Measurements from ENCODE around the gene SNRPA. TPM values are rescaled to one million over a fixed set of nuclear protein-coding genes. Genes with fewer than 3 reads are reported as not detected.
A peak's percentile ranks its signal among the peaks of the same experiment; 100 is the strongest.

SNRPA gene
- total RNA-seq, 1 experiment from 2014 or later: 134 TPM

GRCh38 chr19:40742886-40743285, 8.1 kb upstream of the SNRPA start:
- H3K9me3 Mint-ChIP-seq (ENCODE audit: unreplicated experiment): no peaks in the 10 kb centered on the region
- peaks cover 14% of the 10 kb centered on the region for H3K4me1 Mint-ChIP-seq (ENCODE audit: low read depth, unreplicated experiment)
- no peak for DNase-seq
- no peak for TF ChIP-seq CTCF (IDR thresholded peaks at IDR 0.05; ENCODE audit: insufficient read depth in 1 of 2, low read depth in 1 of 2, low read length in 1 of 2, severe bottlenecking in 1 of 2, unreplicated experiment in 1 of 2)
- H3K36me3 Mint-ChIP-seq (ENCODE audit: insufficient read depth, unreplicated experiment): peaks cover 67% of the 10 kb centered on the region
- BruUV-seq (replicated peaks): no TSS peak
- ChIA-PET CTCF (interaction anchor here (1.0 to 2.2 kb wide), 3 partner anchors 25 to 119 kb away, joined by 3 to 7 read pairs (median 3); no protein-coding TSS in a partner anchor), POLR2A (interaction anchor here (0.6 kb wide), 1 partner anchor 10 kb away, joined by 5 read pairs; no protein-coding TSS in a partner anchor)
- Histone ChIP-seq H3K36me3 (ENCODE audit: control insufficient read depth, insufficient read depth, low read length) (peaks cover 1% of the 10 kb centered on the region; the same call in 1 of the 2 replicates), H3K4me3 (ENCODE audit: low read depth, low read length) (no peak overlapping the region), H3K4me1 (peaks cover 20% of the 10 kb centered on the region), H3K27me3 (replicated peaks; ENCODE audit: control insufficient read depth, insufficient read depth, low read length) (no peaks in the 10 kb centered on the region), H3K9me3 (no peaks in the 10 kb centered on the region)
- no peaks in the 10 kb centered on the region for H3K27me3 Mint-ChIP-seq (ENCODE audit: insufficient read depth, unreplicated experiment)
- intact Hi-C loops (cut with micrococcal nuclease; ENCODE audit: unreplicated experiment): no loop called here
- H3K4me3 Mint-ChIP-seq (ENCODE audit: unreplicated experiment): no peak overlapping the region
- no peak overlapping the region for H3K27ac Mint-ChIP-seq (ENCODE audit: unreplicated experiment)

- TF ChIP-seq CTCF (IDR thresholded peaks at IDR 0.05; ENCODE audit: insufficient read depth in 1 of 2, low read depth in 1 of 2, low read length in 1 of 2, severe bottlenecking in 1 of 2, unreplicated experiment in 1 of 2): no peak
- Mint-ChIP-seq H3K27me3 (ENCODE audit: insufficient read depth, unreplicated experiment) (no peaks in the 10 kb centered on the region), H3K4me1 (ENCODE audit: low read depth, unreplicated experiment) (peaks cover 14% of the 10 kb centered on the region), H3K27ac (ENCODE audit: unreplicated experiment) (peak overlapping the region; percentile 86), H3K9me3 (ENCODE audit: unreplicated experiment) (no peaks in the 10 kb centered on the region), H3K36me3 (ENCODE audit: insufficient read depth, unreplicated experiment) (peaks cover 61% of the 10 kb centered on the region), H3K4me3 (ENCODE audit: unreplicated experiment) (no peak overlapping the region)
- DNase-seq: no peak
- H3K27me3 ChIP-seq (replicated peaks; ENCODE audit: control insufficient read depth, insufficient read depth, low read length): no peaks in the 10 kb centered on the region
- no TSS peak for BruUV-seq (replicated peaks)
- ChIA-PET POLR2A (interaction anchor here (0.7 to 0.9 kb wide), 2 partner anchors 34 to 54 kb away, joined by 4 to 5 read pairs; partner anchors contain the start of gene NUMBL), CTCF (interaction anchor here (0.6 to 1.0 kb wide), 2 partner anchors 13 to 118 kb away, joined by 3 to 6 read pairs; no protein-coding TSS in a partner anchor)
- peaks cover 20% of the 10 kb centered on the region for H3K4me1 ChIP-seq
- no peaks in the 10 kb centered on the region for H3K9me3 ChIP-seq
- peaks cover 1% of the 10 kb centered on the region; the same call in 1 of the 2 replicates for H3K36me3 ChIP-seq (ENCODE audit: control insufficient read depth, insufficient read depth, low read length)
- intact Hi-C loops (cut with micrococcal nuclease; ENCODE audit: unreplicated experiment): no loop called here
- no peak overlapping the region for H3K4me3 ChIP-seq (ENCODE audit: low read depth, low read length)
Observed at GRCh38 chr19:40743926-40744325, 7.1 kb upstream of the SNRPA start.

GRCh38 chr19:40744554-40745401, 6.2 kb upstream of the SNRPA start:
- no peaks in the 10 kb centered on the region for H3K9me3 Mint-ChIP-seq (ENCODE audit: unreplicated experiment)
- H3K36me3 Mint-ChIP-seq (ENCODE audit: insufficient read depth, unreplicated experiment): peaks cover 62% of the 10 kb centered on the region
- Histone ChIP-seq H3K27me3 (replicated peaks; ENCODE audit: control insufficient read depth, insufficient read depth, low read length) (no peaks in the 10 kb centered on the region), H3K4me1 (peaks cover 27% of the 10 kb centered on the region), H3K36me3 (ENCODE audit: control insufficient read depth, insufficient read depth, low read length) (peaks cover 1% of the 10 kb centered on the region; the same call in 1 of the 2 replicates), H3K9me3 (no peaks in the 10 kb centered on the region), H3K4me3 (ENCODE audit: low read depth, low read length) (no peak overlapping the region)
- peak overlapping the region; percentile 86 for H3K27ac Mint-ChIP-seq (ENCODE audit: unreplicated experiment)
- intact Hi-C loops (cut with micrococcal nuclease; ENCODE audit: unreplicated experiment): no loop called here
- H3K27me3 Mint-ChIP-seq (ENCODE audit: insufficient read depth, unreplicated experiment): no peaks in the 10 kb centered on the region
- ChIA-PET POLR2A (interaction anchor here (0.6 to 1.9 kb wide), 5 partner anchors 9 to 428 kb away, joined by 3 to 10 read pairs (median 5); partner anchors contain the start of genes EGLN2, NUMBL and RAB4B), CTCF (interaction anchor here (0.8 to 1.1 kb wide), 5 partner anchors 33 to 141 kb away, joined by 3 to 8 read pairs (median 3); partner anchors contain the start of gene RAB4B)
- peaks cover 16% of the 10 kb centered on the region for H3K4me1 Mint-ChIP-seq (ENCODE audit: low read depth, unreplicated experiment)
- peak overlapping the region; percentile 30 for H3K4me3 Mint-ChIP-seq (ENCODE audit: unreplicated experiment)
- DNase-seq: peak; percentile 75
- peak; percentile 37 to 41 for TF ChIP-seq CTCF (IDR thresholded peaks at IDR 0.05; ENCODE audit: insufficient read depth in 1 of 2, low read depth in 1 of 2, low read length in 1 of 2, severe bottlenecking in 1 of 2, unreplicated experiment in 1 of 2)
- BruUV-seq (replicated peaks): no TSS peak

Measured in Caco-2 (cell line).